Activated CD4-positive, alpha-beta T cell treated with anti-CD3 and anti-CD28 coated beads for 4 hours (primary cell): ENCODE data around the gene MANF.

Experiments
- DNase-seq, 2 donors: peaks; one replicate each; pipeline ENCODE4 v3.0.0-alpha.2; 2020

MANF gene

GRCh38 chr3:51390246-51391074 lies 5.4 kb downstream of the MANF start:
- no peak for DNase-seq

- peak; percentile 96 to 97 for DNase-seq
Measured at GRCh38 chr3:51391075-51391565, 6.0 kb downstream of the MANF start, which contains the start of gene RBM15B. Gene RBM15B (plus strand): TSS chr3:51391285. CDS start chr3:51391400, 115 bp downstream.

GRCh38 chr3:51391566-51392354 lies 6.7 kb downstream of the MANF start:
- peak; percentile 49 to 65 for DNase-seq

- no peak for DNase-seq
Measured at GRCh38 chr3:51392355-51393133, 7.5 kb downstream of the MANF start.

GRCh38 chr3:51393134-51393495 lies 8.0 kb downstream of the MANF start:
- DNase-seq, result no peak

- no peak for DNase-seq
Measured at GRCh38 chr3:51393564-51393963, 8.5 kb downstream of the MANF start.

- DNase-seq, result no peak
Measured at GRCh38 chr3:51394541-51394940, 9.4 kb downstream of the MANF start.

GRCh38 chr3:51395493-51396213 lies 10.6 kb downstream of the MANF start:
- DNase-seq, result no peak

GRCh38 chr3:51396401-51396800 lies 11.3 kb downstream of the MANF start:
- DNase-seq, result no peak

- no peak for DNase-seq
Measured at GRCh38 chr3:51397392-51397791, 12.3 kb downstream of the MANF start.

GRCh38 chr3:51398595-51399310 lies 13.7 kb downstream of the MANF start:
- DNase-seq, result no peak

GRCh38 chr3:51400166-51400565 lies 15.1 kb downstream of the MANF start:
- DNase-seq, result no peak

- DNase-seq, result no peak
Measured at GRCh38 chr3:51401735-51402134, 16.6 kb downstream of the MANF start.

- DNase-seq, result no peak
Measured at GRCh38 chr3:51403675-51404074, 18.6 kb downstream of the MANF start.

GRCh38 chr3:51408021-51408420 lies 22.9 kb downstream of the MANF start:
- DNase-seq, result no peak

GRCh38 chr3:51408813-51409212 lies 23.7 kb downstream of the MANF start:
- no peak for DNase-seq

- no peak for DNase-seq
Measured at GRCh38 chr3:51422211-51422610, 37.1 kb downstream of the MANF start.

GRCh38 chr3:51426921-51427320 lies 41.8 kb downstream of the MANF start:
- no peak for DNase-seq

- no peak for DNase-seq
Measured at GRCh38 chr3:51429138-51429537, 44.0 kb downstream of the MANF start.

GRCh38 chr3:51434110-51434509 lies 49.0 kb downstream of the MANF start:
- DNase-seq, result no peak

- peak; percentile 18 to 45 for DNase-seq
Measured at GRCh38 chr3:51434746-51435327, 49.7 kb downstream of the MANF start.
